ENCODE measurements around the gene PGD. TPM values are rescaled to one million over a fixed set of nuclear protein-coding genes. Genes with fewer than 3 reads are reported as not detected.

Gene PGD
- total and polyA plus RNA-seq, 10 of the 15 experiments (the other 5 are each of a cell fraction or from before 2014, with no cell fraction given) = 108 to 262 (median 171) TPM

DNA sequence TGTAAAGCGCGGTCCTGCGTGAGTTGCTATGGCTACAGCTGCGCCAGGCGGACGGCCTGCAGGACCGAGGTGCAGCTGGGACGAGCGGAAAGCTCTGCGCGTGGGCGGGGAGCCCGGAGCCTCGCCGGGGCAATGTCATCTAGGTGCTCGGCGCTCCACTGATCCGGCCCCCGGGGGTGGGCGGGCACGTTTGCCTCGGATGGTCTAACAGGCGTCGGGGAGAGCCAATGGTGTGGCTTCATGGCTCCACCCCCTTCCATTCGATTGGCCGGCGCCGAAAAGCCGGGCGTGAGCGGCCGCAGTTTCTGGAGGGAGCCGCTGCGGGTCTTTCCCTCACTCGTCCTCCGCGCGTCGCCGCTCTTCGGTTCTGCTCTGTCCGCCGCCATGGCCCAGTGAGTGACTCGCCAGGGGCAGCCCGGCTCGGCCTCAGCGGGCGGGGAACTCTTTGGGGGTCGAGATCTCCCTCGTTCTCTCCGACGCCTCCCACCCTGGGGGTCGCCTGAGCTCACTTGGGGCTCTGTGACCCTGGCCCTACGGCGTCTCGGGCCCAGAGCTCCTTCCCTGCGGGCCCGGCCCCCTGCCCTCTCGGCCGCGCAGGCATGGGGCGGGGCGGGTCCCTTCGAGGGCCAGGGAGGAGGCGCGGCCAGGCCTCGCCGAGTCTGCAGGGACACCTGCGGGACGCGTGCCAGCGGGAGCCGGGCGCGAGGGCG is at the start of gene PGD (continued):
- TF ChIP-seq ZNF622 (IDR thresholded peaks at IDR 0.05) (no peak), POU2F2 (IDR thresholded peaks at IDR 0.05; ENCODE audit: borderline replicate concordance, low read depth, low read length) (peak; percentile 8; the same call in 1 of the 3 replicates), SMAD1 (IDR thresholded peaks at IDR 0.05; ENCODE audit: low read depth, partially characterized antibody) (no peak), MEF2A (IDR thresholded peaks at IDR 0.05; ENCODE audit: insufficient read depth, low read depth, low read length) (0 out of 2 replicates have a peak, but pooled peaks have one; percentile 25), RCOR1 (conservative IDR thresholded peaks at IDR 0.05; ENCODE audit: low read depth, low read length) (peak; percentile 17; the same call in 1 of the 2 replicates), NFYB (IDR thresholded peaks at IDR 0.05; ENCODE audit: insufficient read depth, low read depth, low read length) (peak; percentile 99), CBX5 (IDR thresholded peaks at IDR 0.05; ENCODE audit: low read depth) (no peak), FOXM1 (IDR thresholded peaks at IDR 0.05; ENCODE audit: low read depth, low read length) (no peak), SMC3 (IDR thresholded peaks at IDR 0.05; ENCODE audit: borderline replicate concordance, low read length) (no peak), HCFC1 (IDR thresholded peaks at IDR 0.05; ENCODE audit: low read length) (peak; percentile 60), BACH1 (IDR thresholded peaks at IDR 0.05; ENCODE audit: borderline replicate concordance) (peak; percentile 53; the same call in 1 of the 2 replicates), CHD4 (IDR thresholded peaks at IDR 0.05) (no peak), STAT1 (conservative IDR thresholded peaks at IDR 0.05) (0 out of 2 replicates have a peak, but pooled peaks have one; percentile 22), NRF1 (conservative IDR thresholded peaks at IDR 0.05; ENCODE audit: low read depth, low read length) (peak; percentile 31; the same call in 1 of the 2 replicates), FOS (IDR thresholded peaks at IDR 0.05; ENCODE audit: borderline replicate concordance, extremely low read depth, insufficient read length) (peak; percentile 83), CREM (IDR thresholded peaks at IDR 0.05; ENCODE audit: low read depth) (peak; percentile 83; the same call in 1 of the 2 replicates), JUND (IDR thresholded peaks at IDR 0.05; ENCODE audit: low read depth, low read length) (0 out of 2 replicates have a peak, but pooled peaks have one; percentile 25), CBFB (IDR thresholded peaks at IDR 0.05; ENCODE audit: low read depth) (no peak)
- TF ChIP-seq, protein P1, sequence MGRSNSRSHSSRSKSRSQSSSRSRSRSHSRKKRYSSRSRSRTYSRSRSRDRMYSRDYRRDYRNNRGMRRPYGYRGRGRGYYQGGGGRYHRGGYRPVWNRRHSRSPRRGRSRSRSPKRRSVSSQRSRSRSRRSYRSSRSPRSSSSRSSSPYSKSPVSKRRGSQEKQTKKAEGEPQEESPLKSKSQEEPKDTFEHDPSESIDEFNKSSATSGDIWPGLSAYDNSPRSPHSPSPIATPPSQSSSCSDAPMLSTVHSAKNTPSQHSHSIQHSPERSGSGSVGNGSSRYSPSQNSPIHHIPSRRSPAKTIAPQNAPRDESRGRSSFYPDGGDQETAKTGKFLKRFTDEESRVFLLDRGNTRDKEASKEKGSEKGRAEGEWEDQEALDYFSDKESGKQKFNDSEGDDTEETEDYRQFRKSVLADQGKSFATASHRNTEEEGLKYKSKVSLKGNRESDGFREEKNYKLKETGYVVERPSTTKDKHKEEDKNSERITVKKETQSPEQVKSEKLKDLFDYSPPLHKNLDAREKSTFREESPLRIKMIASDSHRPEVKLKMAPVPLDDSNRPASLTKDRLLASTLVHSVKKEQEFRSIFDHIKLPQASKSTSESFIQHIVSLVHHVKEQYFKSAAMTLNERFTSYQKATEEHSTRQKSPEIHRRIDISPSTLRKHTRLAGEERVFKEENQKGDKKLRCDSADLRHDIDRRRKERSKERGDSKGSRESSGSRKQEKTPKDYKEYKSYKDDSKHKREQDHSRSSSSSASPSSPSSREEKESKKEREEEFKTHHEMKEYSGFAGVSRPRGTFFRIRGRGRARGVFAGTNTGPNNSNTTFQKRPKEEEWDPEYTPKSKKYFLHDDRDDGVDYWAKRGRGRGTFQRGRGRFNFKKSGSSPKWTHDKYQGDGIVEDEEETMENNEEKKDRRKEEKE (IDR thresholded peaks at IDR 0.05) = no peak
- TF ChIP-seq, protein P2, sequence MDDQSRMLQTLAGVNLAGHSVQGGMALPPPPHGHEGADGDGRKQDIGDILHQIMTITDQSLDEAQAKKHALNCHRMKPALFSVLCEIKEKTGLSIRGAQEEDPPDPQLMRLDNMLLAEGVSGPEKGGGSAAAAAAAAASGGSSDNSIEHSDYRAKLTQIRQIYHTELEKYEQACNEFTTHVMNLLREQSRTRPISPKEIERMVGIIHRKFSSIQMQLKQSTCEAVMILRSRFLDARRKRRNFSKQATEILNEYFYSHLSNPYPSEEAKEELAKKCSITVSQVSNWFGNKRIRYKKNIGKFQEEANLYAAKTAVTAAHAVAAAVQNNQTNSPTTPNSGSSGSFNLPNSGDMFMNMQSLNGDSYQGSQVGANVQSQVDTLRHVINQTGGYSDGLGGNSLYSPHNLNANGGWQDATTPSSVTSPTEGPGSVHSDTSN (IDR thresholded peaks at IDR 0.05; ENCODE audit: insufficient replicate concordance, low read depth, low read length) = peak; percentile 96
- TF ChIP-seq, protein P3, sequence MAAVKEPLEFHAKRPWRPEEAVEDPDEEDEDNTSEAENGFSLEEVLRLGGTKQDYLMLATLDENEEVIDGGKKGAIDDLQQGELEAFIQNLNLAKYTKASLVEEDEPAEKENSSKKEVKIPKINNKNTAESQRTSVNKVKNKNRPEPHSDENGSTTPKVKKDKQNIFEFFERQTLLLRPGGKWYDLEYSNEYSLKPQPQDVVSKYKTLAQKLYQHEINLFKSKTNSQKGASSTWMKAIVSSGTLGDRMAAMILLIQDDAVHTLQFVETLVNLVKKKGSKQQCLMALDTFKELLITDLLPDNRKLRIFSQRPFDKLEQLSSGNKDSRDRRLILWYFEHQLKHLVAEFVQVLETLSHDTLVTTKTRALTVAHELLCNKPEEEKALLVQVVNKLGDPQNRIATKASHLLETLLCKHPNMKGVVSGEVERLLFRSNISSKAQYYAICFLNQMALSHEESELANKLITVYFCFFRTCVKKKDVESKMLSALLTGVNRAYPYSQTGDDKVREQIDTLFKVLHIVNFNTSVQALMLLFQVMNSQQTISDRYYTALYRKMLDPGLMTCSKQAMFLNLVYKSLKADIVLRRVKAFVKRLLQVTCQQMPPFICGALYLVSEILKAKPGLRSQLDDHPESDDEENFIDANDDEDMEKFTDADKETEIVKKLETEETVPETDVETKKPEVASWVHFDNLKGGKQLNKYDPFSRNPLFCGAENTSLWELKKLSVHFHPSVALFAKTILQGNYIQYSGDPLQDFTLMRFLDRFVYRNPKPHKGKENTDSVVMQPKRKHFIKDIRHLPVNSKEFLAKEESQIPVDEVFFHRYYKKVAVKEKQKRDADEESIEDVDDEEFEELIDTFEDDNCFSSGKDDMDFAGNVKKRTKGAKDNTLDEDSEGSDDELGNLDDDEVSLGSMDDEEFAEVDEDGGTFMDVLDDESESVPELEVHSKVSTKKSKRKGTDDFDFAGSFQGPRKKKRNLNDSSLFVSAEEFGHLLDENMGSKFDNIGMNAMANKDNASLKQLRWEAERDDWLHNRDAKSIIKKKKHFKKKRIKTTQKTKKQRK (IDR thresholded peaks at IDR 0.05; ENCODE audit: low read depth, low read length) = peak; percentile 67
- TF ChIP-seq, protein P4, sequence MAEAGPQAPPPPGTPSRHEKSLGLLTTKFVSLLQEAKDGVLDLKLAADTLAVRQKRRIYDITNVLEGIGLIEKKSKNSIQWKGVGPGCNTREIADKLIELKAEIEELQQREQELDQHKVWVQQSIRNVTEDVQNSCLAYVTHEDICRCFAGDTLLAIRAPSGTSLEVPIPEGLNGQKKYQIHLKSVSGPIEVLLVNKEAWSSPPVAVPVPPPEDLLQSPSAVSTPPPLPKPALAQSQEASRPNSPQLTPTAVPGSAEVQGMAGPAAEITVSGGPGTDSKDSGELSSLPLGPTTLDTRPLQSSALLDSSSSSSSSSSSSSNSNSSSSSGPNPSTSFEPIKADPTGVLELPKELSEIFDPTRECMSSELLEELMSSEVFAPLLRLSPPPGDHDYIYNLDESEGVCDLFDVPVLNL (IDR thresholded peaks at IDR 0.05; ENCODE audit: low read depth, low read length) = no peak; the same call in 1 of the 2 replicates

Data from GM12878 (cell line).